Parathyroid adenoma (tissue), 2 donors: ENCODE results near the gene SOX5.

Source experiments
- H2AFZ ChIP-seq: fragments of 300-600 bp; sonication (generic); one replicate; pipeline ENCODE4 v1.7.0; 2017; ENCODE audit warnings: antibody characterized with exemption, mild to moderate bottlenecking
- H3K27ac ChIP-seq: fragments of 300-600 bp; sonication (generic); one replicate; pipeline ENCODE4 v1.7.0; 2017
- H3K27me3 ChIP-seq: fragments of 300-600 bp; sonication (generic); one replicate; pipeline ENCODE4 v1.7.0; 2017; ENCODE audit warnings: low read length; ENCODE audit not compliant: control insufficient read depth, insufficient read depth
- H3K36me3 ChIP-seq: fragments of 300-600 bp; sonication (generic); one replicate; pipeline ENCODE4 v1.7.0; 2017; ENCODE audit warnings: low read length; ENCODE audit not compliant: control insufficient read depth, insufficient read depth
- H3K4me1 ChIP-seq: fragments of 300-600 bp; sonication (generic); one replicate; pipeline ENCODE4 v1.7.0; 2017; ENCODE audit warnings: control low read depth
- H3K4me2 ChIP-seq: fragments of 300-600 bp; sonication (generic); one replicate; pipeline ENCODE4 v1.7.0; 2017; ENCODE audit warnings: low read length
- H3K4me3 ChIP-seq: fragments of 300-600 bp; sonication (generic); one replicate; pipeline ENCODE4 v1.7.0; 2017; ENCODE audit warnings: low read depth, low read length
- H3K79me2 ChIP-seq: fragments of 300-600 bp; sonication (generic); one replicate; pipeline ENCODE4 v1.7.0; 2017; ENCODE audit warnings: control low read depth
- H3K9ac ChIP-seq: fragments of 300-600 bp; sonication (generic); one replicate; pipeline ENCODE4 v1.7.0; 2017; ENCODE audit warnings: mild to moderate bottlenecking
- H3K9me3 ChIP-seq: fragments of 300-600 bp; sonication (generic); one replicate; pipeline ENCODE4 v1.7.0; 2017; ENCODE audit warnings: low read length; ENCODE audit not compliant: control insufficient read depth
- CTCF ChIP-seq: fragments of 300-600 bp; sonication (generic); IDR thresholded peaks from one replicate; pipeline ENCODE4 v1.7.0; 2017; ENCODE audit warnings: antibody characterized with exemption, mild to moderate bottlenecking
- donor health status: primary hyperparathyroidism.

Gene SOX5

GRCh38 chr12:23938422-23938821 is 11.0 kb downstream of the SOX5 start:
- H3K36me3 ChIP-seq, result no peaks in the 10 kb centered on the region
- H3K9me3 ChIP-seq, result no peaks in the 10 kb centered on the region
- no peak overlapping the region for H2AFZ ChIP-seq
- no peak overlapping the region for H3K9ac ChIP-seq
- no peaks in the 10 kb centered on the region for H3K27me3 ChIP-seq
- H3K79me2 ChIP-seq, result no peaks in the 10 kb centered on the region
- TF ChIP-seq CTCF, result no peak
- H3K4me3 ChIP-seq, result no peak overlapping the region
- no peak overlapping the region for H3K4me2 ChIP-seq
- H3K4me1 ChIP-seq, result no peaks in the 10 kb centered on the region
- H3K27ac ChIP-seq, result no peak overlapping the region

GRCh38 chr12:23931176-23931575 is 18.3 kb downstream of the SOX5 start:
- H3K27ac ChIP-seq, result no peak overlapping the region
- no peak overlapping the region for H2AFZ ChIP-seq
- no peaks in the 10 kb centered on the region for H3K79me2 ChIP-seq
- H3K9ac ChIP-seq, result no peak overlapping the region
- no peaks in the 10 kb centered on the region for H3K36me3 ChIP-seq
- no peak overlapping the region for H3K4me3 ChIP-seq
- TF ChIP-seq CTCF, result no peak
- H3K9me3 ChIP-seq, result no peaks in the 10 kb centered on the region
- no peaks in the 10 kb centered on the region for H3K27me3 ChIP-seq
- no peaks in the 10 kb centered on the region for H3K4me1 ChIP-seq
- H3K4me2 ChIP-seq, result no peak overlapping the region

- H3K9me3 ChIP-seq, result no peaks in the 10 kb centered on the region
- H3K4me1 ChIP-seq, result no peaks in the 10 kb centered on the region
- no peaks in the 10 kb centered on the region for H3K79me2 ChIP-seq
- no peak overlapping the region for H2AFZ ChIP-seq
- H3K9ac ChIP-seq, result no peak overlapping the region
- H3K4me2 ChIP-seq, result no peak overlapping the region
- no peaks in the 10 kb centered on the region for H3K27me3 ChIP-seq
- no peak overlapping the region for H3K27ac ChIP-seq
- TF ChIP-seq CTCF, result no peak
- no peak overlapping the region for H3K4me3 ChIP-seq
- H3K36me3 ChIP-seq, result no peaks in the 10 kb centered on the region
These were observed 18.9 kb downstream of the SOX5 start for GRCh38 chr12:23930599-23930998.

GRCh38 chr12:23929906-23930305 is 19.6 kb downstream of the SOX5 start:
- Histone ChIP-seq H3K27me3 (no peaks in the 10 kb centered on the region), H3K4me1 (no peaks in the 10 kb centered on the region)

More at GRCh38 chr12:23929906-23930305, 19.6 kb downstream of the SOX5 start:
- no peak overlapping the region for H2AFZ ChIP-seq
- no peak overlapping the region for H3K27ac ChIP-seq
- H3K79me2 ChIP-seq, result no peaks in the 10 kb centered on the region
- H3K4me3 ChIP-seq, result no peak overlapping the region
- H3K36me3 ChIP-seq, result no peaks in the 10 kb centered on the region
- H3K4me2 ChIP-seq, result no peak overlapping the region
- no peak for TF ChIP-seq CTCF
- H3K9me3 ChIP-seq, result no peaks in the 10 kb centered on the region
- no peak overlapping the region for H3K9ac ChIP-seq
